GM10248 (cell line): Measurements from ENCODE around the gene CRY2.

Experiments used
- CTCF ChIA-PET: fragments of 300-600 bp; sonication (Branson Sonifier 250); formaldehyde crosslinking; extraction: SDS; loops from one replicate; lab custom pipeline; 2021; ENCODE audit warnings: antibody characterized with exemption; lab: Yijun Ruan, JAX
- POLR2A ChIA-PET: fragments of 350-650 bp; sonication (Branson Sonifier 250); formaldehyde crosslinking; extraction: SDS; loops from one replicate; lab custom pipeline; 2020; ENCODE audit warnings: antibody characterized with exemption; lab: Yijun Ruan, JAX
- DNase-seq: peaks from one replicate; pipeline ENCODE4 v3.0.0; 2012; ENCODE audit errors: extremely low spot score
- TF ChIP-seq, protein P1 (sequence below): IDR thresholded peaks from 2 replicates; pipeline ENCODE4 v1.5.1; 2012; ENCODE audit warnings: mild to moderate bottlenecking, low read depth; ENCODE audit errors: extremely low read depth, missing control alignments, control extremely low read depth

The CRY2 gene

DNA sequence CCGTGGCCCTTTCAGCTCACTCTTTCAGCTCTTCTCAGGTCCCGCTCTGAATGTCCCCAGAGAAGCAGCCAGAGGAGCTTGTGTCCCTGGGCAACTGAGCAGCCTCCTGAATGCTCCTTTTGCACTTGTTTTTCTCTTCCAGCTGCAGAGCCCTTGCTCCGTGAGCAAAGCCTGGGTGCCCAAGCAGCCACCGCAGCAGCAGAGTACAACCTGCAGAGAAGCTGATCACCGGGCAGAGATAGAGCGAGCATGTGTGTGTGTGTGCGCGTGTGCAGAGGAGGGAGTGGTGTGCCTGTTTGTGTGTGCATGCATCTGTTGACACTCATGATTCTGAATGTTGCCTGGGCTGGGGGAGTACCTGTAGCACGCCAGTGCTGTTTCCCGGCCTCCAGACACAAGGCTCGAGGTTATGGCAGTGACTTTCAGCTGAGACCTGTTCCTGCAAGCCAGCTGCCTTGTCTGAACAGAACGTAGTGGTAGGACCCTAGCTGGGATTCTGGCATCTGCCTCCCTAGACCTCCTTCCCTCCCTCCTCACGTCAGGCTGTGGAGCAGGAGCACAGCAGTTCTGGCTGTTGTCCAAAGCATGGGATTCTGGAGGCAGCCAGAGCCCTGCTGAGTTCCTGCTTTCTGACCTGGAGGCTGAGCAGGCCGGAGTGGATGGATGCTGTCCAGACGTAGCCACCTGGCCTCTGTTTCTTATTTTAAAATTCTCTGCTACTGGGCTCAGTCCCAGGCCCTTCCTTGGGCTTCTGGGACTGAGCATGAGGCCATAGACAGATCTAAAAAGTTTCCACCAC lies 33.7 kb downstream of the CRY2 start:
- CTCF ChIA-PET: interaction anchor here (1.5 to 3.0 kb wide), 3 partner anchors 8 to 38 kb away, joined by 3 to 12 read pairs (median 5); no protein-coding TSS in a partner anchor
- POLR2A ChIA-PET: interaction anchor here (1.0 kb wide), 1 partner anchor 34 kb away, joined by 3 read pairs; the partner anchor contains the start of gene CRY2
- DNase-seq: no peak
- TF ChIP-seq, protein P1, sequence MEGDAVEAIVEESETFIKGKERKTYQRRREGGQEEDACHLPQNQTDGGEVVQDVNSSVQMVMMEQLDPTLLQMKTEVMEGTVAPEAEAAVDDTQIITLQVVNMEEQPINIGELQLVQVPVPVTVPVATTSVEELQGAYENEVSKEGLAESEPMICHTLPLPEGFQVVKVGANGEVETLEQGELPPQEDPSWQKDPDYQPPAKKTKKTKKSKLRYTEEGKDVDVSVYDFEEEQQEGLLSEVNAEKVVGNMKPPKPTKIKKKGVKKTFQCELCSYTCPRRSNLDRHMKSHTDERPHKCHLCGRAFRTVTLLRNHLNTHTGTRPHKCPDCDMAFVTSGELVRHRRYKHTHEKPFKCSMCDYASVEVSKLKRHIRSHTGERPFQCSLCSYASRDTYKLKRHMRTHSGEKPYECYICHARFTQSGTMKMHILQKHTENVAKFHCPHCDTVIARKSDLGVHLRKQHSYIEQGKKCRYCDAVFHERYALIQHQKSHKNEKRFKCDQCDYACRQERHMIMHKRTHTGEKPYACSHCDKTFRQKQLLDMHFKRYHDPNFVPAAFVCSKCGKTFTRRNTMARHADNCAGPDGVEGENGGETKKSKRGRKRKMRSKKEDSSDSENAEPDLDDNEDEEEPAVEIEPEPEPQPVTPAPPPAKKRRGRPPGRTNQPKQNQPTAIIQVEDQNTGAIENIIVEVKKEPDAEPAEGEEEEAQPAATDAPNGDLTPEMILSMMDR: no peak

DNA sequence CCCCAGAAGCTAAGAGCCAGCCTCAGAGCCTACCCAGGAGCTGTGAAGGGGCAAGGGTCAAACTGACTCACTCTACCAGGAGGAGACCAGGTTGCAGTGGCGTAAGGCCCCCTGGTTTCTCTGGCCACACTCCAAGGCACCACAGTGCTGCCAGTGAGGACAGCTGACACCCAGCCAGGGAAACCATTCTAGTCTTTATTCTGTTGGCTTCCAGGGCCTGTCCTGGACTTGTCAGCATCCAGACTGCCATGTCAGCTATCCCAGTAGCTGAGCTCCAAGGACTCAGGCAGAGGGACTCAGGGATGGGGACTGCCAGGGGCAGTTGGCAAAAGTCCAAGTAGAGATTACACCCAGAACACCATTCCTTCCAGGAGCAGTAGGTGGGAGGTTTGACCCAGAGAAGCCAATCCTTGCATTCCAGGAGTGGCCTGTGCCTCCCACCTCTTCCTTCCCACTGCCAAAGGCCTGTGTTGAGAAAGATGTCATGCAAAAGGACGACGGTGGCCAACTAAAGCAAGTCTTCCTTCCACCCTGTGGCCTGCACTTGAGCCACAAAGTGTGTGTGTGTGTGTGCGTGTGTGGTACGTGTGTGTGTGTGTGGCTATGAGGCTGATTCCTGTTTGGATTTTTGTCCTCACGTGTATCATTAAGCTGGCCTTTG lies 34.6 kb downstream of the CRY2 start:
- DNase-seq: no peak
- ChIA-PET POLR2A (no interaction called here), CTCF (interaction anchor here (1.2 to 3.0 kb wide), 4 partner anchors 9 to 110 kb away, joined by 3 to 12 read pairs (median 4); no protein-coding TSS in a partner anchor)
- TF ChIP-seq, protein P1: no peak

DNA sequence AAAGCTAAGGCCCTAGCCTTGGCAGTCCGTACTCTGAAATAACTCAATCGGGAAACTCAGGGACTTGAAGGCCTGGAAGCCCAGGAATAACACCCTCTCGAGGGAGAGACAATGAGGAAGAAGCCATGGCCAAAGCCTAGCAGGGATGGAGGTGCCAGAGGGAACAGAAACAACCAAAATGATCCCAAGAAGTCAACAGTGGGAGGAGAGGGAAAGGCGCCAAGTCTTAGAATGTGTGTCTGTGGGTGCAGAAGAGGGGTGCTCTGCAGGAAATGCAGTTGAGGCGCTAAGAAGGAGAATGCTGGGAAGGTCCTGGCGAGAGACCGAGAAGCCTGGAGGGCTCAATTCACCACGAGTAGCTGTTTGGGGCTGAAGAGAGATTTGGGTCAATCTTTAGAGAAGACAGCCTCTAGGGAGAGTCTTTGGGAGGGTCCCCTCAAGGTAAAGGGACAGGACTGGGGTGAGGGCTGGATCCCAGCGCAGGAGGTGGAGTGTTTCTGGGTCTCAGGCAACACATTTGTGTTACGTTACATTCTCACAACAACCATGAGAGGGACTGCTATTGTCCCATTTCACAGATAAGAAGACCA lies 37.4 kb downstream of the CRY2 start:
- TF ChIP-seq, protein P1: no peak

DNA sequence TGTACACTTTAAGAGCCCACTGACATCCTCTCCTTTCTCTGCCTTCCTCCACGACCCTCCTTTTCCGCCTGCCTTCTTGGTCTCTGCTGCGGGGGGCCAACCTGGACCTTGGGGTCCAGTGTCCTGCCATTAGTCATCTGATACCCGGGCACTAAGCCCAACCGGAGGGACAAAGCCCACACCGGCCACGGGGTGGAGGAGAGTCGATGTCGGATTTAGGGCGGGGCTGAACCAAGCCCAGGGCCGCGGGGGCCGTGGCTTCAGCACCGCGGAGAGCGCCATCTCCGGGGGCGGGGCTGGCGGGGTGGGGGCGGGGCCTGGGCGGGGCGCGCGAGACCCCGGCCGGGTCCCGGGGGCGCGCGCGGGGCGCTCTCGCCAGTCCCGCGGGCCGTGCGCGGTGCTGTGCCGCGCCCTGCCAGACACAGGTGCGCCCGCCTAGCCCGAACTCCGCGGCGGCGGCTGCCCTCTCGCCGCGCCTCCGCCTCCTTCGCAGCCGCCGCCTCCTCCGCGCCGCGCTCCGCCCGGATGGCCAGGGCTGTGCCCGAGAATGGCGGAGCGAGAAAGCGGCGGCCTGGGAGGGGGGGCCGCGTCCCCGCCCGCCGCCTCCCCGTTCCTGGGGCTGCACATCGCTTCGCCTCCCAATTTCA lies 38.1 kb downstream of the CRY2 start, which contains the start of gene MAPK8IP1:
MAPK8IP1 (plus strand) TSS at position 378 of the 647 bp plus-strand sequence; CDS start at position 548, 170 bp downstream.
- ChIA-PET POLR2A (no interaction called here), CTCF (no interaction called here)
- TF ChIP-seq, protein P1: no peak
- peak; percentile 86 for DNase-seq

More for the DNA sequence above, 37.4 kb downstream of the CRY2 start:
- DNase-seq: no peak
- CTCF ChIA-PET: interaction anchor here (1.9 kb wide), 1 partner anchor 11 kb away, joined by 9 read pairs; no protein-coding TSS in a partner anchor
- POLR2A ChIA-PET: no interaction called here

DNA sequence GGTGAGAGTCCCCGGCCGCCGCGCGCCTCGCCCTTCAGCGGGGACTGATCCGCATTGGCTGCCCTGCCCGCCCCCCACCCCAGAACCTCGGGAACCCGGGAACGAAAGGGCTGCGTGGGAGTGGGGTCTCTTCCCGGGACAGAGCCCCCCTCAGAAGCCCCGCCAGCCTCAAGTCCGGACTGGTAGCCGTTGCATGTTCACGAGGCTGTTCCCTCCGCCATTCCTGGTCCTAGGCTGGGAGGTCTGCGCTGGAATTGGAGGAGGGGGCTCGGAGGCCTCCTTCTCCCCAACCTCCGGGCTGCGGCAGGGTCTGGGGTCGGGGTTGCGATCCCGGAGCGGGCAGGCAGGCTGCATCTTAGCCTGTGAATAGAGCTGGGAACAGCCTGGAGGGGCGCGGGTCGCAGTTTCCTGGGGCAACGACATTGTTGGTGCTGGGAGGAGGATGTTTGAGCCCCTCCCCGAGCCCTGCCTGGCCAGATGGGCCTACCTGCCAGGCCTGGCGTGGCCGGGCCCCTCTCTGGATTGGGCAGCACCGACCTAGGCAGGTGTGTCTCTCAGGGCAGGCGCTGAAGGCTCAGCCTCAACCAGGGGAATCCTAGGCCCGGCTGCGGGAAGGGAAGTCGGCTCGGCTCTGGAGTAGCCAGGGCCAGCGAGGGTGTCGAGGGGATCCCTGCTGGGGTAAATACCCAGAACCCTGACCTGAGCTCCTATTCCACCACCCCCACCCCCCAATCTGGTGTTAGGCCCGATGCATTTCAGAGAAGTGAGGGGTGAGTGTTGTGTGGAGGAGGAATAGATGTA lies 38.8 kb downstream of the CRY2 start:
- DNase-seq: no peak
- ChIA-PET CTCF (interaction anchor here (1.0 to 1.2 kb wide), 3 partner anchors 13 to 35 kb away, joined by 3 read pairs; no protein-coding TSS in a partner anchor), POLR2A (interaction anchor here (0.5 kb wide), 2 partner anchors 38 to 378 kb away, joined by 3 to 5 read pairs; no protein-coding TSS in a partner anchor)
- TF ChIP-seq, protein P1: no peak
